Astrocyte (in vitro differentiated cells and primary cell): ENCODE data around the gene HOXA4. TPM values are rescaled to one million over a fixed set of nuclear protein-coding genes. Genes with fewer than 3 reads are reported as not detected.

Experiments used
- DNase-seq: peaks from one replicate; pipeline ENCODE4 v3.0.0-alpha.2; 2010; ENCODE audit warnings: low read depth
- FAIRE-seq: peaks from 2 replicates; lab custom pipeline; 2011; peaks lifted over from hg19 to GRCh38; lab: Jason Lieb, UNC
- H2AFZ ChIP-seq: 2 replicates; pipeline ENCODE4 v1.6.0; 2012; ENCODE audit warnings: low read depth, low read length, inconsistent platforms
- H3K27ac ChIP-seq: 2 replicates; pipeline ENCODE4 v1.5.1; 2011; ENCODE audit warnings: low read depth, low read length, inconsistent platforms
- H3K27me3 ChIP-seq: 2 replicates; pipeline ENCODE4 v1.6.0; 2011; ENCODE audit warnings: low read length, inconsistent platforms; ENCODE audit not compliant: insufficient read depth
- H3K36me3 ChIP-seq: 2 replicates; pipeline ENCODE4 v1.5.1; 2011; ENCODE audit warnings: low read length, inconsistent platforms; ENCODE audit not compliant: insufficient read depth
- H3K4me1 ChIP-seq: 2 replicates; pipeline ENCODE4 v1.5.1; 2011; ENCODE audit warnings: low read length, inconsistent platforms; ENCODE audit not compliant: insufficient read depth
- H3K4me2 ChIP-seq: 2 replicates; pipeline ENCODE4 v1.6.0; 2012; ENCODE audit warnings: low read length, inconsistent platforms
- H3K4me3 ChIP-seq: 2 replicates; pipeline ENCODE4 v1.5.1; 2011; ENCODE audit warnings: low read depth, mild to moderate bottlenecking, low read length, inconsistent platforms; ENCODE audit not compliant: insufficient read depth
- H3K79me2 ChIP-seq: 2 replicates; pipeline ENCODE4 v1.6.0; 2012; ENCODE audit warnings: mild to moderate bottlenecking, low read length, inconsistent platforms; ENCODE audit not compliant: insufficient read depth
- H3K9ac ChIP-seq: 2 replicates; pipeline ENCODE4 v1.6.0; 2012; ENCODE audit warnings: mild to moderate bottlenecking, low read length, inconsistent platforms
- H3K9me3 ChIP-seq: 2 replicates; pipeline ENCODE4 v1.5.1; 2012; ENCODE audit warnings: low read depth, mild to moderate bottlenecking, low read length, inconsistent platforms; ENCODE audit not compliant: insufficient read depth
- H4K20me1 ChIP-seq: 2 replicates; pipeline ENCODE4 v1.6.0; 2012; ENCODE audit warnings: low read length, inconsistent platforms; ENCODE audit not compliant: insufficient read depth
- H3K27ac Mint-ChIP-seq: one replicate; pipeline ENCODE4 v1.8.0; 2021; ENCODE audit warnings: mild to moderate bottlenecking, mixed read lengths; ENCODE audit not compliant: unreplicated experiment
- H3K27me3 Mint-ChIP-seq: one replicate; pipeline ENCODE4 v1.8.0; 2021; ENCODE audit warnings: low read depth, mixed read lengths; ENCODE audit not compliant: unreplicated experiment
- H3K36me3 Mint-ChIP-seq: one replicate; pipeline ENCODE4 v1.8.0; 2021; ENCODE audit warnings: low read depth, mixed read lengths; ENCODE audit not compliant: unreplicated experiment
- H3K4me1 Mint-ChIP-seq: one replicate; pipeline ENCODE4 v1.8.0; 2021; ENCODE audit warnings: low read depth, mixed read lengths; ENCODE audit not compliant: unreplicated experiment
- H3K4me3 Mint-ChIP-seq: one replicate; pipeline ENCODE4 v1.8.0; 2021; ENCODE audit warnings: mild to moderate bottlenecking, moderate library complexity, mixed read lengths; ENCODE audit not compliant: unreplicated experiment
- H3K9me3 Mint-ChIP-seq: one replicate; pipeline ENCODE4 v1.8.0; 2021; ENCODE audit warnings: mild to moderate bottlenecking, mixed read lengths; ENCODE audit not compliant: unreplicated experiment
- EZH2 ChIP-seq: IDR thresholded peaks from 2 replicates; pipeline ENCODE4 v1.6.1; 2012; ENCODE audit warnings: mild to moderate bottlenecking, low read length, inconsistent platforms; ENCODE audit not compliant: insufficient read depth
- total RNA-seq: library from RNA; stranded (reverse); gene quantifications from 2 replicates; pipeline ENCODE4 v1.2.1, GENCODE V29; 2021
- TF ChIP-seq, protein P1 (sequence below): IDR thresholded peaks from 2 replicates; pipeline ENCODE4 v1.5.1; 2011; ENCODE audit warnings: low read depth, mild to moderate bottlenecking, inconsistent platforms, low read length, moderate library complexity; ENCODE audit not compliant: insufficient read depth

The HOXA4 gene
- total RNA-seq, 1 donor from 2014 or later = not detected

DNA sequence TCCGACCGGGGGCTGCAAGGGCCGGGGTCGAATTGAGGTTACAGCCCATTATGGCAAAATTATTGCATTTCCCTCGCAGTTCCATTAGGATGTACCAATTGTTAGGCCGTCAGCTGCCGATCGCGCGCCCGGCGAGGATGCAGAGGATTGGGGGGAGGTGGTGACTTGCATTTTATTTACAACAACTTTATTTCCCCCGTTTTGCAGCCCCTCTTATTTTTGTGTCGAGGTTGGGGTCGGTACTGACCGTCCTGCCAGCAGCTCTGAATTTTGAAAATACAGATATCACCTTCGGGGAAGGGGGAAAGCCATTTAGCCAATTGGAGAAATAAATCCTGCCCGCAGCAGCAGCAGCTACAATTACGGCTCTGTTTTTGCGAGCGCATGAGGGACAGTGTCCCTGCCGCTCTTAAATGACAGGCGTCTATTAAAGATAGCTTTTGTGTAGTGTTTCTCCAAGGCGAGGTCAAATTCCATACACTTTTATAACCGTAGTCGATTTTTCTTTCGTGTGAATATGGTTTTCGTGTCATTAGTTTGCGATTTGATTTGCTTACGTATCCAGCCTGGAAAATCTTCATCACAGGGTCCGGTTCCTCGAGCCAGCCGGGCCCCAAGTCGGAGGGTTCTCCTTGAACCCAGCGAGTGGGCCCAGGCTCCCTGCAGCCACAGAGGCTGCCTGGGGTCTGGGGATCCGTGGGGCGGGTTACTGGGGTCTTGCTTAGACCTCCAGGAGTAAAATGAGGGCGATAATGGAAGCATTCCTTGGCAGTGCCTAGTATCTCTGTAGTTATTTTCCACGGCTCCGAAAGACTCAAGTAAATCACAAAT lies 13.6 kb upstream of the HOXA4 start:
- Mint-ChIP-seq H3K4me1 (no peaks in the 10 kb centered on the region), H3K9me3 (peaks cover 49% of the 10 kb centered on the region), H3K27ac (peak overlapping the region; percentile 34), H3K4me3 (no peak overlapping the region), H3K27me3 (peaks cover 84% of the 10 kb centered on the region), H3K36me3 (peaks cover 3% of the 10 kb centered on the region)
- FAIRE-seq (no peak), DNase-seq (no peak)
- Histone ChIP-seq H3K9me3 (peaks cover 18% of the 10 kb centered on the region), H3K4me2 (peak overlapping the region; percentile 80), H3K36me3 (no peaks in the 10 kb centered on the region), H2AFZ (no peak overlapping the region), H3K27me3 (peaks cover 96% of the 10 kb centered on the region), H3K4me3 (no peak overlapping the region), H3K79me2 (no peaks in the 10 kb centered on the region), H3K27ac (no peak overlapping the region), H3K9ac (no peak overlapping the region), H3K4me1 (no peaks in the 10 kb centered on the region), H4K20me1 (peaks cover 2% of the 10 kb centered on the region)
- TF ChIP-seq EZH2 = no peak
- TF ChIP-seq, protein P1, sequence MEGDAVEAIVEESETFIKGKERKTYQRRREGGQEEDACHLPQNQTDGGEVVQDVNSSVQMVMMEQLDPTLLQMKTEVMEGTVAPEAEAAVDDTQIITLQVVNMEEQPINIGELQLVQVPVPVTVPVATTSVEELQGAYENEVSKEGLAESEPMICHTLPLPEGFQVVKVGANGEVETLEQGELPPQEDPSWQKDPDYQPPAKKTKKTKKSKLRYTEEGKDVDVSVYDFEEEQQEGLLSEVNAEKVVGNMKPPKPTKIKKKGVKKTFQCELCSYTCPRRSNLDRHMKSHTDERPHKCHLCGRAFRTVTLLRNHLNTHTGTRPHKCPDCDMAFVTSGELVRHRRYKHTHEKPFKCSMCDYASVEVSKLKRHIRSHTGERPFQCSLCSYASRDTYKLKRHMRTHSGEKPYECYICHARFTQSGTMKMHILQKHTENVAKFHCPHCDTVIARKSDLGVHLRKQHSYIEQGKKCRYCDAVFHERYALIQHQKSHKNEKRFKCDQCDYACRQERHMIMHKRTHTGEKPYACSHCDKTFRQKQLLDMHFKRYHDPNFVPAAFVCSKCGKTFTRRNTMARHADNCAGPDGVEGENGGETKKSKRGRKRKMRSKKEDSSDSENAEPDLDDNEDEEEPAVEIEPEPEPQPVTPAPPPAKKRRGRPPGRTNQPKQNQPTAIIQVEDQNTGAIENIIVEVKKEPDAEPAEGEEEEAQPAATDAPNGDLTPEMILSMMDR = no peak

DNA sequence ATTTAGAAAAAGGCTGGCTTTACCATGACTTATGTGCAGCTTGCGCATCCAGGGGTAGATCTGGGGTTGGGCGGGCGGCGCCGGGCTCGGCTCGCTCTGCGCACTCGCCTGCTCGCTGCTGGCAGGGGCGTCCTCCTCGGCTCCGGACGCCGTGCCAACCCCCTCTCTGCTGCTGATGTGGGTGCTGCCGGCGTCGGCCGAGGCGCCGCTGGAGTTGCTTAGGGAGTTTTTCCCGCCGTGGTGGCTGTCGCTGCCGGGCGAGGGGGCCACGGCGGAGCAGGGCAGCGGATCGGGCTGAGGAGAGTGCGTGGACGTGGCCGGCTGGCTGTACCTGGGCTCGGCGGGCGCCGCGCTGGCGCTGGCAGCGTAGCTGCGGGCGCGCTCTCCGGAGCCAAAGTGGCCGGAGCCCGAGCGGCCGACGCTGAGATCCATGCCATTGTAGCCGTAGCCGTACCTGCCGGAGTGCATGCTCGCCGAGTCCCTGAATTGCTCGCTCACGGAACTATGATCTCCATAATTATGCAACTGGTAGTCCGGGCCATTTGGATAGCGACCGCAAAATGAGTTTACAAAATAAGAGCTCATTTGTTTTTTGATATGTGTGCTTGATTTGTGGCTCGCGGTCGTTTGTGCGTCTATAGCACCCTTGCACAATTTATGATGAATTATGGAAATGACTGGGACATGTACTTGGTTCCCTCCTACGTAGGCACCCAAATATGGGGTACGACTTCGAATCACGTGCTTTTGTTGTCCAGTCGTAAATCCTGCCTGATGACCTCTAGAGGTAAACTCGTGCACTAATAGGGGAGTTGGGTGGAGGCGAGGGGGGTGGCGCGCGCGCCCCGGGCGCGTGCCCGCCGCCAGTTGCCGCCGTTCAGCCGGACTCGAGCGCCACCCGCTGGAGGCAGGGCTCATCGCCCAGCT lies 12.7 kb upstream of the HOXA4 start, which contains the start of gene HOXA5:
Gene HOXA5 (minus strand): TSS at position 659 of the 927 bp plus-strand sequence. CDS start 74 bp downstream, at position 585.
- Mint-ChIP-seq H3K27me3 (peaks cover 85% of the 10 kb centered on the region), H3K36me3 (peaks cover 3% of the 10 kb centered on the region), H3K4me1 (no peaks in the 10 kb centered on the region), H3K9me3 (peaks cover 52% of the 10 kb centered on the region), H3K4me3 (no peak within 1 kb of the TSS), H3K27ac (peak within 1 kb of the TSS; percentile 34)
- Histone ChIP-seq H3K9me3 (peaks cover 15% of the 10 kb centered on the region), H3K27me3 (peaks cover 96% of the 10 kb centered on the region), H3K4me3 (peak within 1 kb of the TSS; percentile 61), H3K4me1 (no peaks in the 10 kb centered on the region), H3K79me2 (no peaks in the 10 kb centered on the region), H2AFZ (peak within 1 kb of the TSS; percentile 56), H3K4me2 (peak within 1 kb of the TSS; percentile 80), H3K27ac (no peak within 1 kb of the TSS), H4K20me1 (peaks cover 2% of the 10 kb centered on the region), H3K9ac (peak within 1 kb of the TSS; percentile 63), H3K36me3 (no peaks in the 10 kb centered on the region)
- no peak for TF ChIP-seq EZH2
- TF ChIP-seq, protein P1 = peak; percentile 19
- DNase-seq (peak; percentile 92), FAIRE-seq (no peak)
